MCF 10A (cell line): ENCODE results near the gene TMEM198. TPM values are rescaled to one million over a fixed set of nuclear protein-coding genes. Genes with fewer than 3 reads are reported as not detected.
A peak's percentile ranks its signal among the peaks of the same experiment; 100 is the strongest.

ENCODE experiments used
- BruUV-seq: library from RNA; stranded (reverse); fragments of 400-500 nt; replicated peaks from 2 replicates; lab custom pipeline; 2021; lab: Mats Ljungman, UMichigan
- CTCF ChIA-PET: fragments of 300-600 bp; sonication (Branson Sonifier 250); formaldehyde crosslinking; extraction: SDS; loops from one replicate; lab custom pipeline; 2021; ENCODE audit warnings: antibody characterized with exemption, inconsistent platforms; lab: Yijun Ruan, JAX
- POLR2A ChIA-PET: fragments of 300-600, 350-650 bp; sonication (Branson Sonifier 250); formaldehyde crosslinking; extraction: SDS; loops from one replicate; lab custom pipeline; 2020; ENCODE audit warnings: antibody characterized with exemption, inconsistent platforms; lab: Yijun Ruan, JAX
- DNase-seq: peaks from one replicate; pipeline ENCODE4 v3.0.0-alpha.2; 2018; ENCODE audit not compliant: unreplicated experiment
- H3K27ac Mint-ChIP-seq: one replicate; pipeline ENCODE4 v1.8.0; 2022; ENCODE audit warnings: mild to moderate bottlenecking, low read depth, mixed read lengths; ENCODE audit not compliant: unreplicated experiment
- H3K27me3 Mint-ChIP-seq: one replicate; pipeline ENCODE4 v1.8.0; 2022; ENCODE audit warnings: mixed read lengths; ENCODE audit not compliant: insufficient read depth, unreplicated experiment
- H3K36me3 Mint-ChIP-seq: one replicate; pipeline ENCODE4 v1.8.0; 2022; ENCODE audit warnings: mild to moderate bottlenecking, moderate library complexity, mixed read lengths; ENCODE audit not compliant: insufficient read depth, unreplicated experiment
- H3K4me1 Mint-ChIP-seq: one replicate; pipeline ENCODE4 v1.8.0; 2022; ENCODE audit warnings: mixed read lengths; ENCODE audit not compliant: insufficient read depth, unreplicated experiment
- H3K4me3 Mint-ChIP-seq: one replicate; pipeline ENCODE4 v1.8.0; 2022; ENCODE audit warnings: mild to moderate bottlenecking, moderate library complexity, mixed read lengths; ENCODE audit not compliant: unreplicated experiment
- H3K9me3 Mint-ChIP-seq: one replicate; pipeline ENCODE4 v1.8.0; 2022; ENCODE audit warnings: mixed read lengths; ENCODE audit not compliant: unreplicated experiment
- intact Hi-C: fragments of 100-400 bp; cut with micrococcal nuclease; formaldehyde crosslinking; loops from 2 replicates; pipeline ENCODE4 v1.14.1; 2022
- total RNA-seq: library from RNA; stranded (reverse); gene quantifications from 2 replicates; pipeline ENCODE4 v1.2.3, GENCODE V29; 2022
- TF ChIP-seq, protein P1 (sequence below): fragments of 200-600 bp; IDR thresholded peaks from one replicate; pipeline ENCODE4 v1.8.0; 2022; ENCODE audit warnings: antibody characterized with exemption, mild to moderate bottlenecking; ENCODE audit not compliant: unreplicated experiment

The TMEM198 gene
- total RNA-seq, 1 experiment from 2014 or later: 6.3 TPM

- H3K4me1 Mint-ChIP-seq: peaks cover 3% of the 10 kb centered on the region
- TF ChIP-seq, protein P1, sequence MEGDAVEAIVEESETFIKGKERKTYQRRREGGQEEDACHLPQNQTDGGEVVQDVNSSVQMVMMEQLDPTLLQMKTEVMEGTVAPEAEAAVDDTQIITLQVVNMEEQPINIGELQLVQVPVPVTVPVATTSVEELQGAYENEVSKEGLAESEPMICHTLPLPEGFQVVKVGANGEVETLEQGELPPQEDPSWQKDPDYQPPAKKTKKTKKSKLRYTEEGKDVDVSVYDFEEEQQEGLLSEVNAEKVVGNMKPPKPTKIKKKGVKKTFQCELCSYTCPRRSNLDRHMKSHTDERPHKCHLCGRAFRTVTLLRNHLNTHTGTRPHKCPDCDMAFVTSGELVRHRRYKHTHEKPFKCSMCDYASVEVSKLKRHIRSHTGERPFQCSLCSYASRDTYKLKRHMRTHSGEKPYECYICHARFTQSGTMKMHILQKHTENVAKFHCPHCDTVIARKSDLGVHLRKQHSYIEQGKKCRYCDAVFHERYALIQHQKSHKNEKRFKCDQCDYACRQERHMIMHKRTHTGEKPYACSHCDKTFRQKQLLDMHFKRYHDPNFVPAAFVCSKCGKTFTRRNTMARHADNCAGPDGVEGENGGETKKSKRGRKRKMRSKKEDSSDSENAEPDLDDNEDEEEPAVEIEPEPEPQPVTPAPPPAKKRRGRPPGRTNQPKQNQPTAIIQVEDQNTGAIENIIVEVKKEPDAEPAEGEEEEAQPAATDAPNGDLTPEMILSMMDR: no peak
- ChIA-PET CTCF (interaction anchor here (0.5 to 11.3 kb wide), 10 partner anchors 8 to 368 kb away, joined by 3 to 287 read pairs (median 5); partner anchors contain the start of gene GMPPA), POLR2A (interaction anchor here (1.1 to 1.5 kb wide), 3 partner anchors 31 to 162 kb away, joined by 3 to 5 read pairs (median 3); a partner anchor contains a TSS)
- no peaks in the 10 kb centered on the region for H3K36me3 Mint-ChIP-seq
- intact Hi-C loops: no loop called here
- no peak overlapping the region for H3K27ac Mint-ChIP-seq
- BruUV-seq: no TSS peak
- no peak overlapping the region for H3K4me3 Mint-ChIP-seq
- DNase-seq: no peak
- H3K27me3 Mint-ChIP-seq: peaks cover 67% of the 10 kb centered on the region
- H3K9me3 Mint-ChIP-seq: no peaks in the 10 kb centered on the region
Observed at GRCh38 chr2:219527076-219527394, 16.8 kb upstream of the TMEM198 start.

DNA sequence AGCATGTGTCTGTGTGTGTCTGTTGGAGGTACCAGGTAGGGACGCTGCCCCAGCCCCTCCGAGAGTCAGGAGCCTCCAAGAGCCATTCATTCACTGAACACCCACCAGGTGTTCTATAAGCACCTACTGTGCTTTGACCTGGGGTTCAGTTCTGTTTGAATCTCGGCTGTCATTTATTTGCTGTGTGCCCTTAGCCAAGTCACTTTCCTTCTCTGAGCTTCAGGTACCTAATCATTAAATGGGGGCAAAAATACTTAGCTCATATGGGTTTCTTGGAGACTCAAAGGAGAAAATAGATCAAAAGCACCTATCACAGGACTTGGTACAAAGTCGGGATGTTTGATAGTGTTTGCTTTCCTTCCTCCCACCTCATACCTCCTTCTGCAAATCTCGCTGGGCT is 16.4 kb upstream of the TMEM198 start:
- ChIA-PET POLR2A (interaction anchor here (1.1 to 1.5 kb wide), 3 partner anchors 32 to 161 kb away, joined by 3 to 5 read pairs (median 3); a partner anchor contains a TSS), CTCF (interaction anchor here (0.6 to 11.3 kb wide), 12 partner anchors 9 to 368 kb away, joined by 3 to 287 read pairs (median 5); no protein-coding TSS in a partner anchor)
- no peak for DNase-seq
- peaks cover 64% of the 10 kb centered on the region for H3K27me3 Mint-ChIP-seq
- no peak overlapping the region for H3K27ac Mint-ChIP-seq
- H3K4me1 Mint-ChIP-seq: no peaks in the 10 kb centered on the region
- no peaks in the 10 kb centered on the region for H3K9me3 Mint-ChIP-seq
- no peak overlapping the region for H3K4me3 Mint-ChIP-seq
- no peaks in the 10 kb centered on the region for H3K36me3 Mint-ChIP-seq
- TF ChIP-seq, protein P1: no peak
- intact Hi-C loops: no loop called here
- BruUV-seq: no TSS peak

DNA sequence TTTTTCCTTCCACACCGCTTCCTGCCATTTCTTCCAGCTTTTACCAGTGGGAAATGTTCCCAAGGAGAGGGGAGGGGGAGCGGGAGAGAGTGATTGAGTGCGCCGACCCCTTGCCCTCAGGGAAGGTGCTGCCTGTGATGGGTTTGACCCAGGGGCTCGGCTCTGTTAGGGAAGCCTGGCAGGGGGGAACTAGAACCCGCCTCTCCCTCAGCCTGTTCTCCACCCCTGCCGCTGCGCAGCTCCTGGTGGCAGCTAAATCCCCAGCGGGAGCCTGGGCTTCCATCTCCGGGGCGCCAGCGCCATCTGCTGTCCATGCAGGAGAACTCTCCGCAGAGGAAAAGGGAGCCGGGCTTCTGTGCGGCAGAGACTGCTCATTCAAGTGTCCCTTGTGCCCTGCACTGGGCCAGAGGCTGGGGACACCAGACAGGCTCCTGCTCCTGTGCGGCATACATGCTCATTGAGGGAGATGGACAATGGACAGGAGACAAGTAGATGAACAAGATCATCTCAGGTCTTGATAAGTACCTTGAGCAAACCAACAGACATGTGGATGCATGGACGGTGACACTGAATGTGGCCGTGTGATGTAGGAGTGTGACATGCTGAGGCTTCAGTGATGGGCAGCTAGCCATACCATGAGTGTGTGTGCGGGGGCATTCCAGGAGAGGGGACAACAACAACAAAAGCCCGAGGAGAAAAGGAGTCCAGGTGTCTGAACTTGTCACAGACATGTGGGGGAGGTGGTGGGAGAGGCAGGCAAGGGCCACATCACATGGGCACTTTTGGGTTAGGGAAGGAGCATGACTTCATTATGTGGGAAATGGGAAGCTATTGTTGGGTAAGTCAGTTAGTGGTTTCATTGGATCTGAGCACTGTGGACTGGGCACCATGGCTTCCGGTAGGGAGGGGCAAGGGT is 13.5 kb upstream of the TMEM198 start:
- intact Hi-C loops: loop anchor here (1.0 kb wide), 5 partner anchors 21 to 127 kb away; partner anchors contain the start of gene GMPPA
- no peaks in the 10 kb centered on the region for H3K36me3 Mint-ChIP-seq
- no peak overlapping the region for H3K4me3 Mint-ChIP-seq
- BruUV-seq: no TSS peak
- H3K9me3 Mint-ChIP-seq: no peaks in the 10 kb centered on the region
- no peak overlapping the region for H3K27ac Mint-ChIP-seq
- no peaks in the 10 kb centered on the region for H3K4me1 Mint-ChIP-seq
- DNase-seq: peak; percentile 76
- POLR2A ChIA-PET: interaction anchor here (0.8 to 1.6 kb wide), 6 partner anchors 32 to 127 kb away, joined by 3 to 14 read pairs (median 3); partner anchors contain the start of gene GMPPA
- CTCF ChIA-PET: interaction anchor here (0.5 to 11.3 kb wide), 62 partner anchors 8 to 1965 kb away, joined by 3 to 287 read pairs (median 4); partner anchors contain the start of genes DES, GMPPA and TMEM198
- TF ChIP-seq, protein P1: peak; percentile 97
- peaks cover 64% of the 10 kb centered on the region for H3K27me3 Mint-ChIP-seq
